ENCODE results near the gene PPP2R2B.

Gene PPP2R2B

DNA sequence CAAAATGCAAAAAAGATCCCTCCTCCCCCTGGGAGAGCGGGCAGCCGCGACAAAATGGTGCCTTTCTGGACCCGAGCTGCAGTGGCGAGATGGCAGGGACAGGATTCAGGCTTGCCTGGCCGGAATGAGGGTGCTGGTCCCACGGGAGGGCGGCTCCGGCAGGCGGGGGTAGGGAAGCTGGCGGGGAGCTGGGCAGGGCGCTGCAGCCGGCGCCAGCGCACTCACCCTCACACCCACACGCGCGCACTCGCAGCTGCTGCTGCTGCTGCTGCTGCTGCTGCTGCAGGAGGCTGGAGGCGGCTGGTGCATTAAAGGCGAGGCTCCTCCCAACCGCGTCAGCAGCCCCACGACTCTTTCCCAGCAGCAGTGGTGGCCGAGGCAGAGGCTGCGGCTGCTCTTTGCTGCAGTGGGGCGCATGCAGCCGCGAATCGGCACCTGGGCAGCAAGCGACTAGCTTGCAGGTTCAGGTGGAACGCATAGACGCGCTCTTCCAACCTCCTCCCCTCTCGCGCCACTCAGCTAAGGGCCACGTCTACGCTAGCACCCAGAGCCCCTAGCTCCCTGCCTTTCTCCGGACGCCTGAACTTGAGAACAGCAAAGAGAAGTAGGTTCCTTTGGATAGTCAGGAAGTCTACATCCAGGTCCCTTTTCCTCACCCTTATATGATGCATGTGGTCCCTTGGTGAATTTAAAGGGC, at the start of gene PPP2R2B:
TSS of gene PPP2R2B (minus strand) at position 282 of the 697 bp plus-strand sequence.
- DNase-seq (ENCODE audit: low spot score) = peak; percentile 84

DNA sequence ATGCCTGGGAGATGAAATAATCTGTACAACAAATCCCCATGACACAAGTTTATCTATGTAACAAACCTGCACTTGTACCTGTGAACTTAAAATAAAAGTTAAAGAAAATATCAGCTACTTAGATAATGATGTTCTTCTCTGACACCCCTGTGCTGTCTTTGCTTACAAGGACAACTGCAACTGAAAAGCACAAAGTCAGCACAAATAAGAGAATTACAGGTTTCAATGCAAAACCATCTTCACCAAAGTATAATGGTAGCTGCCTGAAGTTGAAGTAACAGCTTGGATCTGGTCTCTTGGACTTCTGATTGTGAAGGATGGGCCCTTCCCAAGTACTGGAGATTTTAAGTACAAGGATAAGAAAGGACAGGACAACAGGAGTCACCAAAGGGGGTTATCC, 45.6 kb upstream of the PPP2R2B start:
- DNase-seq (ENCODE audit: low spot score) = no peak

DNA sequence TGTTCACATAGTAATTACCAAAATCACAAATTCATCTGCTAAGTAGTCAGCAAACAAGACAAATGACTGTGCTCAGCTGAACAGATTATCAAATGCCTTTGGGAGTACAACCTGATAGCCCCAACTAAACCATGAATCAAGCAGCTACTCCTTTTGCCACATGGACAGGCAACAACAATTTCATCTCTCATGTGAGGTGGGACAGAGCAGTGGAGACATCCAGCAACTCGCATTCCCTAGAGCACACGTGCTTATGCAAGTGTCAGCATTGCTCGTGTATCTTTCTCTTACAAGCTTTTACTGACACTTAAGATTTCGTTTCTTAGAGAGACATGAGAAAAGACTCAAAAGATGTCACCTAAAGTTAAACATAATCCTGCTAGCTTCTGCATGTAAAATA, 42.7 kb upstream of the PPP2R2B start:
- DNase-seq (ENCODE audit: low spot score) = no peak

DNA sequence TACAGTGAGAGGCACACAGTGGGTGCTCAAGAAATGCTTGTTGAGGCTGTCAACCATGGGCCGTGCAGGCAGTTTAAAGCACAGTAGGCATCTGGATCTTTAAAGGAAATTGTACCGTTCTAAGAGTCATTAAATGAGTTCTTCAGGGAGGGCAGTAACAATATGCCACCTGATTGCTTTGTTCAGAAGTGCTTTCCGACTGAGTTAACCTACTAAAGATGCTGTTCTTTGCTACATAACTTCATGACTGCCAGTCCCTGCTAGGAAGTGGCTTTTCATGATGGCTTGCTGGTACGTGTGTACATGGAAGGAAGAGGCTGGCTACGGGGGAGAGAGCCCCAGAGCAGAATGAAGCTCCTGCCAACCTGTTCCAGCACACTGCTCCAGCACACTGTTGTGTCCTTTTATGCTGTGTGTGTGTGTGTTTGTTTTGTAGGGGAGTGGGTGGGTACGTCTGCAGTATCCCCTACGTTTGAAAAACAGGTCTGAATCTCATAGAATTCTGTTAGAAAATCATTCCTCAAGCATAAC, 41.9 kb upstream of the PPP2R2B start:
- DNase-seq (ENCODE audit: low spot score) = no peak

- DNase-seq (ENCODE audit: low spot score) = no peak
Observed at GRCh38 chr5:146919304-146919703, 40.7 kb upstream of the PPP2R2B start.

DNA sequence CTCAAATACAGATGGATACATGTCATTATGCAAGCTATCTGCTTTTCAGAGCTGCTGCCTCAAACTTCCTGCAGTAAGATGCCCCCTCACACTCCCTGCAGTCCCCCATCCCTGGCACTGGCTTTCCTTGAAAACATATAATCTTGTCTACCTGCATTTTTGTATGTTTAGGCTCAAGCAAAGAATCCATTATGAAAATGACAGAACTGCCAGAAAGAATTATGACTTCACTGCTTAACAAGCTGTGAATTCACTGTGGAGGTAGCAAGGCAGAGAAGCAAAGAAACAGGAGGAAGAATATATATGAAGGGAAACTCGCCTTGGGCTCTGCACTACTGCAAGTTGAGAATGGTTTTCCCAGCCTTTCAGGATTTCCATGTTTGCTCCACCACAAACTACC, 39.4 kb upstream of the PPP2R2B start:
- DNase-seq (ENCODE audit: low spot score) = no peak

GRCh38 chr5:146912874-146913273, 34.3 kb upstream of the PPP2R2B start:
- no peak for DNase-seq (ENCODE audit: low spot score)

GRCh38 chr5:146910239-146910638, 31.7 kb upstream of the PPP2R2B start:
- no peak for DNase-seq (ENCODE audit: low spot score)

DNA sequence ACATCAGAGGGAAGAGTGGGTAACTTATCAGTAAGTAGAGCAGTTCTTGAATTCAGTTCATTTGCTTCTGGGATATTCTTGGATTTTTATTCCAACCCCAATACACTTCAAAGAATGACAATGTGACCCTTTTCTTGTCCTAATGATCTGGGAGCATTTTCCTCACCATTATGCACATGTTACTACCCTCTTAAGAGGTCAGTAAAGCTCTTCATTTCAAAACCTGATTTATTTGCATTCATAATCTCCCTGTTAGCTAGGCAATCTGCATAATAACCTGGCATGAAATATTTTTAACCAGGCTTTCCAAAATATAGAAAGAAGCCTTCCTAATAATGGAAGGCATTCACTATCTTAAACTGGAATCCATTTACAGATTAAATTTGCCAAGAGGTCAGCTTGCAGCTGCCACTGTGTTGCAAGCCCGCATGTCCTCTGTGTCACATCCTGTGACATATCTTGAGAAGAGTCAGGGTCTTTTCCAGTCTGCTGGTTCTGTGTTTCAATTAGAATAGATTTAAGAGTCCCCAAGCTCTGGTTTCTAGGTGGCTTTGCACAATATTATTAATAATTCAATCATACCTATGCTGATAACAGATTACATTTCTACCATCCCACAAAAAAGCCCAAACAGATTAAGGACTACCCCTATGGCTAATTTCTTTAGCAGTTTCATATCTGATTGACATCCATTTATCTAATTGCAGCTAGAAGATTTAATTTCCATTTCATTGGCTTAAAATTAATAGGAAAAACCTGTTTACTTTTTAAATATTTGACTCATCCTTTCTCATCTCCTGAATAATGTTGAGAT, 30.9 kb upstream of the PPP2R2B start:
- DNase-seq (ENCODE audit: low spot score) = no peak

- no peak for DNase-seq (ENCODE audit: low spot score)
Observed at GRCh38 chr5:146906803-146907202, 28.2 kb upstream of the PPP2R2B start.

DNA sequence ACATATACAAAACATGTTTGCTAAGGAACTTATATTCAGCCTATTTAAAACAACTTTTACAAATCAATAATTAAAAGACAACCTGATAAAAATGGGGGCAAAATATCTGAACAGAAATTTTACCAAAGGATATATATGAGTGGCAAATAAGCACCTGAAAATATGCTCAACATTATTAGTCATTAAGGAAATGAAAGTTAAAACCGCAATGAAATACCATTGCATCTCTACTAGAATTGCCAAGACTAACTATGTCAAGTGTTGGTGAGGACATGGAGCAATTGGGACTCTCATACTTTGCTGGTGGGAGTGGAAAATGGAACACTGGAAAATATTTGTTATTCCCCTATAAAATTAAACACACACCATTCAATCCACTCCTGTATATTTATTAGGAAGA, 26.3 kb upstream of the PPP2R2B start:
- DNase-seq (ENCODE audit: low spot score) = no peak

DNA sequence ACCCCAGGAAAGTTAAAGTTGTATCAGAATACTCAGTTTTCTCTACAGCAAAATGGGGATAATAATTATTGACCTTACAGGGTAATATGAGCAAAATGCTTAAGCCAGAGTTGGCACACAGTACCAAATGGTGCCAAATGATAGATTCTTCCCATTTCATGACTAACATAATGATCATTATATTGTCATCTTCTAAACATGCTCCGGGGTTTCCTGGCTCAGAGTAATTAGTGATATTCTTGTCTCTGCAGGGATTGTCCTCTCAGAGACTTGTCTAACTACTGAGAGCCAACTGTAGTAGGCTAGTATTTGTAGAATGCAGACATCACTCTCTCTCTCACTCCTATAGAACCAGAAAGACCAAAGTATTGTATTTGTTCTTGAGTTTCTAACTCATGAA, 25.2 kb upstream of the PPP2R2B start:
- no peak for DNase-seq (ENCODE audit: low spot score)

- no peak for DNase-seq (ENCODE audit: low spot score)
Observed at GRCh38 chr5:146902471-146902870, 23.9 kb upstream of the PPP2R2B start.

DNA sequence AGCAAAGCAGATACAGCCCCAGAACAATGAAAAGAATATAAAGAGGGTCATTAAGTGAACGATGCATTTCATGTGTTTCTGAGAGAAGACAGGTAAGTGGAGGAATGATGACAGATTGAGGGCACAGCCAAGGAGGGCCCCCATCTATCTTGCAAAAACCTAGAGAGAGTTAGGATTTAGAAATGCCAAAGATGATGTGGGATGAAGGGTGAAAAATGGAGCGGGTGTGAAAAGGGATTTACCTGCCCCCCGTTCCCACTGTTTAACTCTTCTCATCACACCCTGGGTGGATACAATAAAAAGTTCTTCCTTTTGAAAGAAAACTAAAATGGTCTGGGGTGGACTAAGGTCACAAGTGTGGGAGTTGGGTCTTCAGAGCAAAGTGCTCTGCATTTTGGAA, 18.5 kb upstream of the PPP2R2B start:
- DNase-seq (ENCODE audit: low spot score) = no peak

DNA sequence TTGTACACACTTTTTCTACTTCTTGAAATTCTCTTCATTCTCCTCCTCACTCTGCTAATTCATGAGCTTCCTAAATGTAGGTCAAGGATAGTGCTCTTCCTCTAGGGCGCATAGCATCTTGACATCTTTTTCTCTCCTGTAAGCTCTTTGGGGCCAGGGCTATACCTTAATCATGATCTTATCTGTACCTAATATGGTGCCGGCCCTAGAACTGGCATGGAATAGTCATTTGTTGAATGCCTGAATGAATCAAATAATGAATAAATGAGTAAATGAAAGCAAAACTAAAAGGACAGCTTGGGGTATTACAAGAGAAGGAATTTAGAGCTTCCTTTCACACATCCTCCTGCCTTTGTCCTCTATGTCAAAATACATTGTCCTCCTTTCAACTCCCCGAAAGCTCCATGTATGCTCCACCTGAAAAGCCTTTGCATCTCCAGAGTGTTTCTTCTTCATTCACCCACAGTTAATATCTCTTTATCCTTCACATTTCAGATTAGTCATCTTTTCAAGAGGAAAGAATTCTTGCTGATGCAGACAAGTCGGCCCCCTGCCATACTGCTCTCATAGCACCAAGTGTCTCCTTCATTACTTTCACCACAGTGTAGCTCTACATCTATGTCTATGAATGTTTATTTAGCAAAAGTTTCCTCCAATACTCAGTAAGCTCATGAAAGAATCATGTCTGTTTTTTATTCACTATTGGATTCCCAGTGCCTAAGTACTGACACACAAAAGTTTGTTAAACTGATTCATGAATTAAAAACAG, 16.4 kb upstream of the PPP2R2B start:
- DNase-seq (ENCODE audit: low spot score) = no peak

- no peak for DNase-seq (ENCODE audit: low spot score)
Observed at GRCh38 chr5:146893991-146894390, 15.4 kb upstream of the PPP2R2B start.

DNA sequence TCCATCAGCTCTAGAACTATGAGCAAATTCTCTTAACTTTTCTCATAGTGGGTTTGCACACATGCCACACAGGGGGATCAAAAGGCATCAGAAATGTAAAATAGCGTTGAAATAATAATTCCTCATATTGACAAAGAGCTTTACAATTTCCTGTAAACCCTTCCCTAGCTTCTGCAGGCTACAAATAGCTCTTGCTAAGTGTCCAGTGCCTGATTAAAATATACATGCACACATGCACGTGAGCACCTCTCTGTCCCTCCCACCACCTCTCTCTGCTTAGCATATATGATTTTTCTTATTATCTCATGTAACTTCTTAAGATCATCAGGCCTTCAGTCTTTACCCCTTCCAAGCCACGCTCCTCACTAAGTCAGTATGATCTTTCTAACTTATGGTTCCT, 13.7 kb upstream of the PPP2R2B start:
- DNase-seq (ENCODE audit: low spot score) = no peak

GRCh38 chr5:146891511-146891910, 13.0 kb upstream of the PPP2R2B start:
- no peak for DNase-seq (ENCODE audit: low spot score)

GRCh38 chr5:146890731-146891440, 12.3 kb upstream of the PPP2R2B start:
- no peak for DNase-seq (ENCODE audit: low spot score)

DNA sequence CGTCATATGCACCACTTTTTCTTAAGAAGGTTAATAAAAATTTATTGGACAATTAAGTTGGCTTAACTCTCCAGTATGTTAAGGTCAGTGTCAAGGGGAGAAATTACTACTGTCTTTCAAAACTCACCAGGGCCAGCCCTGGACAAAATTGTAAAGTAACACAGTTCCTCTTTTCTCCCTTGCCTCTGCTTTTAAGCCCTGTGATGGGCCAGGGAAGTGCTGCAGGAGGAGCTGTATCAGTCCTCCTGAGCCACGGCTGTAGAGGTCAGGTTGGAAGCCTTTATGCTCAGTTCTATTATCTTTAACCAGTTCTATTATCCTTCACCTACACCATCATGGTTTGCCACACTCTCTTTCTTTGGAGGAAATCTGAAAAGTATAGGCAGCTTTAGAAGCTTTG, 11.5 kb upstream of the PPP2R2B start:
- no peak for DNase-seq (ENCODE audit: low spot score)

DNA sequence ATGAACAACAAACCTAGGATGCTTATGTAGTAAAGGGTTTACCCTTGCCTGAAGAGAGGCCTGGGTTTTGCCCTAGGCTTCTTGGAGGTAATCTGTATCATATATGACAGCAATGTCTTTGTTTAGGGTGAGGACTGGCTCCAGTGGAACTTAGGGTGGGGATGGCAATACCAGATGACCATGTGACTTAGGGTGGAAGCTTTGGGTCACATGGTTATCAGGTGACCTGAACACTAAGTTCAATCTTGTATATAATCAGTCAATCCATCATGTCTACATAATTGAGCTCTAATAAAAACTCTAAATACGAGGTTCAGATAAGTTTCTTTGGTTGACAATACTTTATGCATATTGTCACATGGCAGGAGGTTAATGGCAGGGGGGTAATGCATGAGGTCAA, 10.6 kb upstream of the PPP2R2B start:
- DNase-seq (ENCODE audit: low spot score) = no peak
